ENCODE measurements around the gene CAPG. TPM values are rescaled to one million over a fixed set of nuclear protein-coding genes. Genes with fewer than 3 reads are reported as not detected.
"Not testable (repeated sequence)": the region's sequence is repeated elsewhere in the genome, so short reads cannot be mapped to it uniquely, and the experiment has no call there.

Gene CAPG
- total RNA-seq, 1 experiment from 2014 or later: 5.2 TPM

DNA sequence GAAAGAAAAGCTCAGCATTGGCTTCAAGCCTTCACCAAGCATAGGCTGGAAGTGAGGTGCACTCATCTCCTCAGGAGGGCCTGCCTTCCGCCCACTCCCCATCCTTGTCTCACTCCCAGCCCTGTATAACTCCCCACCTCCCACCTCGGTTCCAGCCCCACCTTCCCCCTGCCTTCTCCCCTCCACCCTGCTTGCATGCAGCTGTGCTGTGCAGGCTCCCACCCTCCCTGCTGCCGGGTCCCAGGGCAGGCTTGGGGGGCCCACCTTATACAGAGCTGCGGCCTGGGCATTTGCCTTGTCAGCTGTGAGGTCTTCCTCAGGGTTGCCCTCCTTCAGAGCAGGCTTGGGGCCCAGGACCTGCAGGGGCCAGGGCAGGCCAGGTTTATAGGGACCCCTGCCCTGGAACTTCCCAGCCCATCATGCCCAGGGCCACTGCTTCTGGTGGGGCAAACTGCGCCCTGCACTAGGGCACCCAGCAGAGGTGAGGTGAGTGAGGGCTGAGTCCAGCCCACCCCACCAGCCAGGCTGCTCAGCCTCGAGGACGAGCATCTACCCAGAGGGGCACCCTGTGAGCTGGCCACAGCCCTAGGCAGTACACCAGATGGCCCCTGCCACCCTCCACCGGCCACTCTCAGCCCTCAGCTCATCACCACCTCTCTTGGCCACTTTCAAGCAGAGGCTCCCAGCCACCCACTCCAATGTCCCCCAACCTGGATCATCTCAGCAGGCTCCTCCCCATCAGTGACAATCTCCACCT, 11.6 kb downstream of the CAPG start:
- no peak for DNase-seq (ENCODE audit: low read depth)

DNA sequence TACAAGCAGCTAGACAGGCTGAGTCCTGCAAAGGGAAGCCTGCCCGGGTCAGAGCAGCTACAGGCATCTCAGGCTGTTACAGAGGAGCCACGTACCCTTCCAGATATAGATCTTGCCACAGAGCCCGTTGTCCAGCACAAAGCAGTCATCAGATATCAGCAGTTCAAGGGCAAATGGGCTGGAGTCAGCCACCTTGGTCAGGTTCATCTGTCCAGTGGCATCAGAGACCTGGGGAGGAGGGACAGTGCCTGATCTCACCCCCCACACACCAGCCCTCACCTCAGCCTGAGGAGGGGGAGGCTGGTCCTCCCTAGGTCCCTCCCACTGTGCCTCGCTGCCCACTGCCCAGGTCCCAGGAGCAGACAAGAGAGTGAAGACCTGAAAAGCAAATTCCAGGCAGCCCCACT, 12.2 kb downstream of the CAPG start:
- DNase-seq (ENCODE audit: low read depth): no peak

DNA sequence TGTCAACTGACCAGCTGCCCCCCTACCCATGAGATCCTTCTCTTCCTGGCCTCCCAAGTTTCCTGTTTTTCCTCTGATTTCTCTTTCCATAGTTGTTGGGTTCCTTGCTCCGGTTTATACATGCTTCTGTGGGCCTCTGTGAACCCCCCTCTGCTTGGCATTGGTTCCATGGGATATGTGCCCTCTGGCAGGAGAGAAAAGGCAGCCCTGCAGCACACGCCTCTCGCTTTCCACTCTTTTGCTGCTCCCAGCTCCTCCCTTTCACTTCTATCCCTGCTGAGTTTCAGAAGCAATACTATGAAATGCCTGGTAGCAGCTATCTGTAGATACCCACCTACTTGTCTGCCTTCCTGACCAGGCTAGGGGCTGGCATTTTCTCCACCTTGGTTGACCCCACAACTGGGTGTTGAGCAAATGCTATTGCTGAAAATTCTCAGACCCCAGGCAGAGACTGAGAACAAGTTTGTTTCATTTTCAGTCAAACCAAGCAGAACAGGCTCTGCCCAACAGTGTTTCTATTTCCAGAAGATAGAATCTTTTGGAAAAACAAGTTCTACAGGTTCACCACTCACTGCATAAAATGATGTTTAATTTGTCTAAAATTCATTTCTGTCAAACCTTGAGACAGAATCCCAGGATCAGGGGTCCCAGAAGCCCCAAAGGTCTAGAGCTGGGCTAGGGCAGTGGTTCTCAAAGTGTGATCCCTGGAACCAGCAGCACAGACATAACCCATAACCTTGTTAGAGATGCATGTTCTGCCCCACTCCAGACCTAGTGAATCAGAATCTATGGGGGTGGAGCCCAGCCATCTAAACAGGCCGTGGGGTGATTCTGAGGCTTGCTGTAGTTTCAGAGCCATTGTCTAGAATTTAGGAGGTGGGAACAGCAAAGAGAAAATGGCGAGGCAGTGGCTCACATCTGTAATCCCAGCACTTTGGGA, 13.4 kb downstream of the CAPG start:
- DNase-seq (ENCODE audit: low read depth): no peak

DNA sequence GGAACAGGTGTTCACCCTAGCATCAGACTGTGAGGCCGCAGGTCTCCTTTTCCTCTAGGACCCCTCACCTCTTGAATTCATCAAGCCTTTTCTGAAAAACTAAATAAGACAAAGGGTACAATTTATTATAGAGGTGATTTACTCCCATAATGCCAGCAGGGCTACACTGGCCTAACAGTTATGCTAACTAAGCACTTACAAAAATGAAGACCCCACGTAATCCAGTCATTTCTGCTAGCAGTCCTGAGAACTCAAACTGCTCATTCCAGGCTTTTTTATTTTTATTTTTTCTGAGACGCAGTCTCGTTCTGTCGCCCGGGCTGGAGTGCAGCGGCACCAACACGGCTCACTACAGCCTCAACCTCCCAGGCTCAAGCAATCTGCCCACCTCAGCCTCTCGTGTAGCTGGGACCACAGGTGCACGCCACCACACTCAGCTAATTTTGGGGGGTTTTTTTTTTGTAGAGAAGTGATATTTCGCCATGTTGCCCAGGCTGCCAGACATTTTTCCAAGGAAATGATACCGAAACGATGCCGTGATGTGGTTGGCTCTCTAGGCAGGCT, 14.2 kb downstream of the CAPG start:
- DNase-seq (ENCODE audit: low read depth): no peak

DNA sequence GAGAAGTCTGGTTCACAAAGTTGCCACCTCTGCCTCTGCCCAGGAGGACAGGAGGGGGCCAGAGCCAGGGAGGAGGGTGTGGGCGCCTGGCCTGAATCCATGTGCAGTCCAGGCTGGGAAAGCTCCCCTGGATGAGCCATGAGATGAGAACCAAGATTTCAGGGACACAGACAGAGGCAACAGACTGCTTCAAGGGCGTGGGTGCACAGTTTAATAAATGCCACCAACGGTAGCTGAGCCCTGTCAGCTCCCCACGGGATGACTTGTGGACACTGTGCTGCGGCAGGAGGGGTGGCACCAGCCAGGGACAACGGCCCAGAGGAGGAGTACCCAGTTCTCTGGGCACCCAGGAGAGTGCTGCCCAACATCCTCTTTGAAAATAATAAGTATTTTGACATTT, 15.2 kb downstream of the CAPG start:
- DNase-seq (ENCODE audit: low read depth): no peak

DNA sequence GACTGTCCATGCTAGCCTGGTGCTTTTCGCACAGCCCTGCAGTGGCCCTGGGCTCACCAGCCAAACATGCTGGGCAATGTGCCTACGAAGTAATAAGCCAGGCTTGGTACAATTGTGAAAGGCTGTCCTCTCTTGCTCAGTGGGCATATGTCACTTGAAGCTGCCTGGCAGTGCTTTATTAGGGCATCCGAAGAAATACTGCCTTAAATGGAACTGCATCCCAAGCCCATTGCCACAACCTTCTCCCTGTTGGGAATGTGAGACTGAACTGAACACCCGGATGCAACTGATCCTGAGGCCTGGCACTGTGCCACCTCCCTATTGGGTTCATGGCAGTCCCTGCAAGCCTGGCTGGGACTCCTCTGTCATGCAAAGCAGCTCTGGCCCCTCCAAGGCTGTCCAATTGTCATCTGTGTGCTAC, 15.9 kb downstream of the CAPG start:
- DNase-seq (ENCODE audit: low read depth): peak; percentile 57

DNA sequence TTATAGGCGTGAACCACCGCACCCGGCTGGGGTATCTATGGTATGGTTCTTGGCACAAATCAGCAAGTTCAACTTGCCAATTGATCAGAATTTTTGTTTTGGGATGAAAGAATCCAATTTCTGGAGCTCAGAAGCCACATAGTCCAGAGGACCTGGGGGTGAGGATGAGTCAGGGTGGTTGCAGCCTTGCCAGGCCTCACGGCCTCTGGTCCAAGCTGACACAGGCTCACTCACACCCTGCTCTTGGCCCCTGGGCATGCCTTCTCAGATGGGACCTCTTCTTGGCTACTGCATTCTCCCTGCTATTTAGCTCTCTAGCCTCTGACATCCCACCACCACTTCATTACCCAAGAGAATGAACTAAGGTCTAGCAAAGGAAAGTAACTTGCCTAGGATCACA, 16.3 kb downstream of the CAPG start:
- peak; percentile 87 for DNase-seq (ENCODE audit: low read depth)

DNA sequence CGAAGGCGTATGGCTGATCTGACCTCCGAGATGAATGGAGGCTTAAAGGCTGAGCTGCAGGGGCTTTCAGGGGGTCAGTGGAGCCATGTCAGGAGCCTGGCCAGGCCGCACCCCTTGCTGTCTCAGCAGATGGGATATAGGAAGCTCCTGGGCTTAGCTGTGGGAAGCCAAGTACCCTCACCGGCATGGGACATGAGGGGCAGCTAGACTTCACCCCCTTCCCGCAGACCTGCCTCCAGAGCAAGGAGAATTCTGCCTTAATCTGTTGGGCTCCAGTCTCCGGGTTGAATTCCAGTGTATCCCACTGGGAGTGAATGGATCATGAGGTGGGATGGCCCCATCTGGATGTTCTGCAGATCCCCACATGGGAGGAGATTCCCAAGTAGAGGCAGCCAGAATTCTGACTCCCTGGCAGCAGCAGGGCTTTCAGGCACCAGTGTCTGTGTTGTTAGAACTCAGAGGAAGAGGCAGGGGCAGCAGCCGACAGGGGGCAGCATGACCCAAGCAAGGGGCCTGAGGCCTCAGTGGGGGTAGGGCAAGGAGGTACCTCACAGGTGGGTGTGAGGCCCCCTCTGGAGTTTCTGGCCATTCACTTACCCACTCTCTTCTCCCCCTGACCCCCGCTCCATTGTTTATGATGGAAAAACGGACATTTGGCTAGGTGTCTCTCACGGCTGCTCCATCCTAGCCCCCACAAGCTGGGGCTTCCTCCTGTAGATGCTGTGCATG, 19.1 kb downstream of the CAPG start:
- DNase-seq (ENCODE audit: low read depth): peak; percentile 15

DNA sequence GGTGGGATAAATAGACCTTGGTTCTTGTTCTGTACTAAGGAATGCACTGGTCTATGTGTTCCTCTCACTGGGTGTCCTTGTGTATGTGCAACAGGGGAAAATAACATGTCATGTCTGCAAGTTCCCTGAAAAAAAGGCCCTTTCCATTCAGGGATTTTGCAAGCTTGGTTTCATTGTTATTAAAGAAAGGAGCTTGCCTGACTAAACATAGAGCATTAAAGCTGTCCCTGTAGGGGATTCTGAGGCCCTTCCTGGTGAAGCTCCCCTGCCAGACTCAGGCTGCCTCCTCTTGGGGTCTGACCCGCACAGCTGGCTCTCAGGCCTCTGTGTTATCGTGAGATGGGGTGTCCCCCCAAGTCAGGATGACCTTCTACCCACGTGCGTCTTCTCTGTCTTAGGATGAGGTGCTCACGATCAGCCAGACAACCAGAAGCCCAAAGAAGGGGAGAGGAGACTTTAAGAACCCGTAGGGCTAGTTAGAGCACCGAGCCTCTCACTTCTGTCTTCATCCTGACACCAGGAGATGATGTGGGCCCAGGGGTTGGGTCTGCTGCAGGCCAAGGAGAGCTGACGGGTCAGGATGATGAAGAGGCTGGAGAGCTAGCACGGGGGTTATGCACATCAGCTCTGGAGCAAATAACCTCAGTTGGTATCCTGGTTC, 21.2 kb downstream of the CAPG start:
- no peak for DNase-seq (ENCODE audit: low read depth)

DNA sequence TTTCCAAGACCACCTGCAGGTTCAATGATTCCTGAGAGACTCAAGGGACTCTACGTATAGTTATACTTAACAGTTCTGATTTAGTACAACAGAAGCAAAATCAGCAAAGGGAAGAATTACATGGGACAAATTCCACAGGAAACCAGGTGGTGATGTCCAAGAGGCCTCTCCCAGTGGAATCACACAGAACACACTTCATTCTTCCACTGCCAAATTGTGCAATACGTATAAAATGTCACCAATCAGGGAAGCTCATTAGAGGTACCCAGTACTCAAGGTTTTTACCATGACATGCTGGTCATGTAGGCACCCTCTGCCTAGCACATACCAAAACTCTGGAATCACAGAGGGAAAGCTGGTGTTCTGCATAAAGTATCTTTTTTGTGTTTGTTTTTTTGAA, 22.4 kb downstream of the CAPG start:
- no peak for DNase-seq (ENCODE audit: low read depth)

DNA sequence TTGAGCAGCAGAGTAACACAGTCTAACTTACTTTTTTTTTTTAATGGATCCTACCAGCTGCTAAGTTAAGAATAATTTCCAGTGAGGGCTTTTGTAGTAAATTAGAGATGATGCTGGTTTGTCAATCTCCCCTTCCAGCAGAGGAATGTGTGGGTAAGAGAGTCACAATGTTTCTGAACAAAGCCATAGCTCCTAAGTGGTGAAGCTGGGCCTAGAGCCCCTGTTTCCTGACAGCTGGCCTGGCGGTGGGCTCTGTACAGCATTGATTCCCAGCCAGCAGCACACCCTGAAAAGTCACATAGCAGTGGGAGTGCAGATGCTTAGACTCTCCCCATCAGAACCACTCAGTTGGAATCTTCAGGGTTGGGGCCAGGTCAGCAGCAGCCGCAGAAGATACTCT, 24.4 kb downstream of the CAPG start:
- no peak for DNase-seq (ENCODE audit: low read depth)

DNA sequence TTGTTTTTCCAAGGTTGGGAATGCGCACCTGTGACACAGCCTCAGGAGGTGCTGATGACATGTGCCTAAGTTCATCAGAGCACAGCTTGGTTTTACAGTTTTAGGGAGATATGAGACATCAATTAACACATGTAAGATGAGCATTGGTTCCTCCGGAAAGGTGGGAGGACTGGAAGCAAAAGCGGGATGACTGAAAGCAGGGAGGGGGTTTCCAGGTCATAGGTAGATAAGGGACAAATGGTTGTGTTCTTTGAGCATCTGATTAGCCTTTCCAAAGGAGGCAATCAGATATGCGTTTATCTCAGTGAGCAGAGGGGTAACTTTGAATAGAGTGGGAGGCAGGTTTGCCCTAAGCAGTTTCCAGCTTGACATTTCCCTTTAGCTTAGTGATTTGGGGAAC, 26.3 kb downstream of the CAPG start:
- DNase-seq (ENCODE audit: low read depth): no peak

DNA sequence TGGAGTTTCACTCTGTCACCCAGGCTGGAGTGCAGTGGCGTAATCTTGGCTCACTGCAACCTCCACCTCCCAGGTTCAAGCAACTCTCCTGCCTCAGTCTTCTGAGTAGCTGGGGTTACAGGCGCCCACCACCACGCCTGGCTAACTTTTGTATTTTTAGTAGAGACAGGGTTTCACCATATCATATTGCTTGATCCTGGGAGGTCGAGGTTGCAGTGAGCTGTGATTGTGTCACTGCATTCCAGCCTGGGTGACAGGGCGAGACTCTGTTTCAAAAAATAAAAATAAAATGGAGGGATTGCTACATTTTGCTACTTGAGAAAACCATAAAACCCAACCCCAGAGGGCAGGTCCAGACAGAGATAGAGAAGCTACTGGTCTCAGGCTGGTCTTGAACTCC, 27.0 kb downstream of the CAPG start:
- DNase-seq (ENCODE audit: low read depth): not testable (repeated sequence)

DNA sequence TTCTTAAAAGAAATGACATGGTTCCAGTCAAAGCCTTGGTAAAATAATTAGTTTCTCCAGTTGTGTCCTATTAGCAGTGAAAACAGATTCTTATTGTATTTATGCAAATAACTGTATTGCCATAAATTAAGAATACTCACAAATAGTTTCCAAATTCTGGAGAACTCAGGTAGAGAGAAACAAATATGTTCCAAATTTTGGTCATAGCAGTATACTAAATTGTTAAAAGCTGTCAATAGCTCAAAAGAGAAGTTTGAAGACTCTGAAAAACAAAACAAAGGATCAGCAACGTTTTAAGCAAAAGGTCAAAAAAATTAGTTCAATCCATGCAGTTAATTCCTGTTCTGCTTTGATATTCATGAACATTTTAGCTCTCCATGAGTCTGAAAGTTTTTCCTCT, 30.1 kb downstream of the CAPG start:
- no peak for DNase-seq (ENCODE audit: low read depth)

DNA sequence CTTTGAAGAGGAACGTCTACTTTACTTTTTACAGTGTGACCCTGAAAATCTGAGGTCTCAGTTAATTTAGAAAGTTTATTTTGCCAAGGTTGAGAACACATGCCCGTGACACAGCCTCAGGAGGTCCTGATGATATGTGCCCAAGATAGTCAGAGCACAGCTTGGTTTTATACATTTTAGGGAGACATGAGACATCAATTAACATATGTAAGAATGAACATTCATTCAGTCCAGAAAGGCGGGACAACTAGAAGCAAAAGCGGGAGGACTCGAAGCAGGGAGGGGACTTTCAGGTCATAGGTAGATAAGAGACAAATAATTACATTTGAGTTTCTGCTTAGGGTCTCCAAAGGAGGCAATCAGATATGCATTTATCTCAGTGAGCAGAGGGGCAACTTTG, 31.9 kb downstream of the CAPG start:
- DNase-seq (ENCODE audit: low read depth): no peak

DNA sequence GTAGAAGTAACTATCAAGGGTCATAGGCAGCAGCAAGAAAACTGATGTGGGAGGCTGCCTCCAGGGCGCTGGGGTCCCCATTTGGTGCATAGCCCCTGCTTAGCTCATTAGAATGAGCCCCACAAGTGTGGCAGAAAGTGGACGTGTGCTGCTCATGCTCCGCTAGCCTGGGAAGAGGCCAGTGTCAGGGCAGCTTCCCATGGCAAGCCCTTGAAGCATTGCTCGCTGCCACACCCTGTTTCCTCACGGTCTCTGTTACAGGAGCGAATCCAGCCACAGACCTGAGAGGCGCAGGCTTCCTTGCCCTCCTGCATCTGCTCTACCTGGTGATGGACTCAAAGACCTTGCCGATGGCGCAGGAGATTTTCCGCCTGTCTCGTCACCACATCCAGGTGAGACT, 33.1 kb downstream of the CAPG start:
- DNase-seq (ENCODE audit: low read depth): no peak

DNA sequence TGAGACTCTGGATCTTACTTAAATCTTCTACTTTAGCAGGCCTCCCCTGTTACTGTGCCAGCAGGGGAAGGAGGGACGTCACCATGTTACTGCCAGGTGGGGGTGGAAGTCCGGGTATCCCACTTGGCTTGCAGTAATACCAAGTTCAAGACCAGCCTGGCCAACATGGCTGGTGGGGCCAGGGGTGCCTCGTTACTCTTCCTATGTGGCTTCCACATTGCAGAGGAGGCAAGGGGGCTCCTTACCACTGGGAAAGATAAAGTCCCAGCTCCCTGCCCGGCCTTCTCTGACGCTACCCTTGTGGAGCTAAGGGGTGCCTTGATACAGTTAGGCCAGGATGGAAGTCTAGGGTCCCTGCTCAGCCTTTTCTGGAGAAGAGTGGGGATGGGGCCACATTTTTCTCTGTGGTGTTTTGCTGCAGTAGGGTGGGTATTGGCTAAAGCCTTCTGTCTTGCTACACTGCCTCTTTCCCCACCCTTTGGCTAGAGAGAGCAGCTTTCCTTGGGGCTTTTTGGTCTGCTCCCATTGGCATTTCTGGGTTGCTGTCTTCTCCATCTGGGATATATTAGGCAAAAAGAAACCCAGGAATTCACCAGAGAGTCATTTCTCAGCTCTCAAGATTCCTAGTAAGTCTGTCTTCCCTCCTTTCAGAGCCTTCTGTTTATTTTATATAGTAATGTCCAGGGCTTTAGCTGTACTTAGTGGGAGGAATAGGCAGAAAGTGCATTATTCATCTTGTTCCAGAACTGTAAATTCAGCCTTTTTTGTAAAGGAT, 33.7 kb downstream of the CAPG start:
- no peak for DNase-seq (ENCODE audit: low read depth)

DNA sequence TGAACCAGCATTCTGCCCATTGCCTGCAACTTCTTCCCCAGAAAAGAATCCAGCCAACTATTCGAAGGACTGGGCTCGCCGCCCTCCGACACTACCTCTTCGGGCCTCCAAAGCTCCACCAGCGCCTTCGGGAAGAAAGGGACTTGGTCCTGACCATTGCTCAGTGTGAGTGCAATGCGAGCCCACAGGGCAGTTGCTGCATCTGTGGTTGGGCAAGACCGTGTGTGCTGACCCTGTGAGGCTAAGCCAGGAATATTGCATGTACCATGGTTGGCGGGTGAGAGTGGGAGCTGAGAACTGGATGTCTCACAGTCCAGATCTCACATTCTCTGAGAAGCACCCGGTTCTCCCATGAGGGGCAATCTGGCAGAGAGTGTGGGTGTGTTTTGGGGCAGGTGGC, 39.1 kb downstream of the CAPG start:
- no peak for DNase-seq (ENCODE audit: low read depth)

DNA sequence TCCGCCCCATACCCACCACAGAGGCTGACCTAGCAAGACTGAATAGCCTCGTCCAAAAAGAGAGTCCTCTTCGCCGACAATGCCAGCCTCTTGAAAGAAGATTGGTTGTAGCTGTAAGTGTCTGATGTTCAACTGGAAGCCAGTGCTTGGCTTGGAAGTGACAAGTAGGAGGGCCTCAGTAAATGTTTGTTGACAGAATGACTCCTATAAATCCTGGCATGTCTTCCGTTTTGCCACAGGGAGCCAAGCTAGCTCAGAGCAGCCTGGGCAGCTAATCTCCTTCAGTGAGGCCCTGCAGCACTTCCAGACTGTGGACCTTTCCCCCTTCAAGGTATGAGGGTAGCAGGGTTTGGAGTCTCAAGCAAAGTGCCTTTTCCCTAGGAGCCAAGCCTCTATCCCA, 40.7 kb downstream of the CAPG start:
- DNase-seq (ENCODE audit: low read depth): no peak

DNA sequence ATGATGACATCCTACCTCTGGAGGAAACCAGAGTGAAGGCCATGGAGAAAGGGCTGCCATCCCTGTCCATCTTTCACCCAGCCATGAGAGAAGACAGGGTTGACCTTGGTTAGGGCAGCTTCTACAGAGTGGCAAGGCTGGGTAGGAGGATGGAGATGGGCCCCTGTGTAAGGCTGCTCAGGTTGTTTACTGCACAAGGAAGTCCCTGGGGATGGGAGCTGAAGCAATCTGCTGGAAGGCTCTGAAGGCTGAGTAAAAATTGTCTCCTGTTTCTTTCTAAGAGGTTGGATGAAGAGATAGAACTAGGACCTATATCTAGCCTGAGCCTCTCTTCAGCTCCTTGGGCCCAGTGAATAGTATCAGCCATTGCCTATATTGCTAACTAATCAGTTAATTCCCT, 41.2 kb downstream of the CAPG start:
- DNase-seq (ENCODE audit: low read depth): no peak

DNA sequence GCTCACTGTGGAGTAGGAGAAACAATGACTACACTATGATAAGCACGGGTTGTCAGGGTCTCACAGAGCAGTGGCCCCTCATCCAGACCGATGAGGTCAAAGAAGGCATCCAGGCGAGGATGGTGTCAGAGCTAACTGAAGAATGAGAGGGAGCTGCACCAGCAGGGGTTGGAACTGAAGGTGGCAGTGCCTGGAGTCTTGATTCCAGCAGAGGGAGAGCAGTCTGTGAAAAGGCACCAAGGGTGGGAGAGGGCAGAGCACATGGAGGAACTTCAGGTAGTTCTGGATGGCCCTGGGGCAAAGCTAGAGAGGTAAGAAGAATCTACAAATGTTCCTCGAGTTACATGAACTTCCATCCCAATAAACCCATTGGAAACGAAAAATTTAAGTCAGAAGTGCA, 43.0 kb downstream of the CAPG start:
- no peak for DNase-seq (ENCODE audit: low read depth)
